GM13976 (cell line): ENCODE measurements around the gene SUSD6.

Source experiments
- DNase-seq: peaks from one replicate; pipeline ENCODE4 v3.0.0; 2012; ENCODE audit warnings: low spot score
- CTCF ChIP-seq: IDR thresholded peaks from 2 replicates; pipeline ENCODE4 v1.5.1; 2012; ENCODE audit warnings: borderline replicate concordance, mild to moderate bottlenecking; ENCODE audit not compliant: insufficient read depth; ENCODE audit errors: extremely low read depth, missing control alignments, control extremely low read depth
- in situ Hi-C: fragments of 300-500 bp; cut with MboI; formaldehyde crosslinking; loops from one replicate; pipeline ENCODE4 v1.12.0; 2022; ENCODE audit warnings: low sequenced_read_pairs, mixed read lengths, inconsistent platforms; ENCODE audit not compliant: unreplicated experiment

SUSD6 gene

GRCh38 chr14:69760810-69761209 is 149.4 kb downstream of the SUSD6 start:
- DNase-seq = no peak
- in situ Hi-C loops = no loop called here
- TF ChIP-seq CTCF = no peak

- in situ Hi-C loops = no loop called here
- no peak for DNase-seq
- no peak for TF ChIP-seq CTCF
Observed at GRCh38 chr14:69763761-69764510, 152.5 kb downstream of the SUSD6 start.
